HG03175 (cell line): ENCODE results near the gene CHMP5.

Experiments used
- ATAC-seq: cut with Tn5 transposase; IDR thresholded peaks from one replicate; pipeline ENCODE4 v1.9.1; 2021; ENCODE audit warnings: mild to moderate bottlenecking, moderate library complexity; ENCODE audit not compliant: unreplicated experiment

CHMP5 gene

DNA sequence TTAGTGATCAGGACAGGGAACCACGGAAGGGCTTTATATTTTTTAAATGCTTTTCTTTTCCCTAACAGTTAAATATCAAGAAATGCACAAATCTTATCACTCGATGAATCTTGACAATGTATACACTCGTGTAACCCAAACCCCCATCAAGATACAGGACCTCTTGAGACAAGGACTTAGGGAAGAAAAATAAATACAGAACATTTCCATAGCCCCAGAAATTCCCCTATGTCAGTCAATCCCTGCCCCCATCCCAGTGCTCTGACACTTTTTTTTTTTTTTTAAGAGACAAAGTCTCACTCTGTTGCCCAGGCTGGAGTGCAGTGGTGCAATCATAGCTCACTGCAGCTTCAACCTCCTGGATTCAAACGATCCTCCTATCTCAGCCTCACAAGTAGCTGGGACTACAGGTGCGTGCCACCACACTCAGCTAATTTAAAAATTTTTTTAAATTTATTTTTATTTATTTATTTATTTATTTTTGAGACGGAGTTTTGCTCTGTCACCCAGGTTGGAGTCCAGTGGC is 22.2 kb upstream of the CHMP5 start:
- ATAC-seq = no peak

DNA sequence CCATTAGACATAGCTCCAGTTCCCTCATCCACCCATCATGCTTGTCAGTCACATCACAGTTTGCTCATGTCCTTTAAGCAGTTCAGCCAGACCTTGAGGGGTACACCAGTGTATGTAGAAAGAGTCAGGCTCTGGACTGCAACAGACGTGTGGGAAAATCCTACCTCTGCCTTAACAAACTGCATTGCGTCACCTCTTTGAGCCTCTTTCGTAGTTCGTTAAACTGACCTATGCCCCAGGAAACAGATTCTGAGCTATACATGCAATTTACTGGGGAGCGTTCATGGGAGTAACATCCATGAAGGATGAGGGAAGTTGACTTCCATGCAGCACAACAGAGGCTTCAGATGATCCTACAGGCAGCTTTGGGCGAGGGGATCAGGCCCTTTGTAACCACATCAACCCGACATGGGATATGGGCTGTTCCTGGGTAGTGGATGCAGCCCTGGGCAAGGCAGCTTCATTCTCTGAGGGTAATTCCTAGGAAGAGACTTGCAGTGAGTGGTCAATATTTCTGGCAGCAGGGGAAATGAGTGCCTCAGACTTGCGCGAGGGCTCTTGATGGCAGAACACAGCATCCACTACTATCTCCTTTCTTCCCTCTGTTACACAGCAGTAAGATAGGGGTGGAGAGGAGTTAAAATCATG is 20.6 kb upstream of the CHMP5 start:
- ATAC-seq = no peak

DNA sequence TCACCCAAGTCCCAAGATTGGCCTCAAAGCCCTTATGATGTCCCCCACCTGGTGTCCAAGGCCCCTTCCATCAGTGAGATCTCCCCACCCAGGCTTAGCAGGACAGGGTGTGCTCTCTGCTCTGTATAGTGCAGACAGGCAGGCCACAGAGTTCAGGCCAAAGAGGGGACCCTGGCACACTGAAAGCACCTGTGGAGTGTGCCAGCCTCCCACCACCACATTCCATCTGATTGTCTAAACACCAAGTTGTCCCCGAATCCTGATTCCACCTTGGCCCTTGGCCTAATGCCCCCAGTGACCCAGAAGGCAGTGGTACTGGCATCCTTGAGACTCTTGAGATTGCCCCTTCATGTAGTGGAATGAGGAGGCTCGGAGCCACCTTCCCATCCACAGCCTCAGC is 19.5 kb upstream of the CHMP5 start:
- ATAC-seq = no peak

DNA sequence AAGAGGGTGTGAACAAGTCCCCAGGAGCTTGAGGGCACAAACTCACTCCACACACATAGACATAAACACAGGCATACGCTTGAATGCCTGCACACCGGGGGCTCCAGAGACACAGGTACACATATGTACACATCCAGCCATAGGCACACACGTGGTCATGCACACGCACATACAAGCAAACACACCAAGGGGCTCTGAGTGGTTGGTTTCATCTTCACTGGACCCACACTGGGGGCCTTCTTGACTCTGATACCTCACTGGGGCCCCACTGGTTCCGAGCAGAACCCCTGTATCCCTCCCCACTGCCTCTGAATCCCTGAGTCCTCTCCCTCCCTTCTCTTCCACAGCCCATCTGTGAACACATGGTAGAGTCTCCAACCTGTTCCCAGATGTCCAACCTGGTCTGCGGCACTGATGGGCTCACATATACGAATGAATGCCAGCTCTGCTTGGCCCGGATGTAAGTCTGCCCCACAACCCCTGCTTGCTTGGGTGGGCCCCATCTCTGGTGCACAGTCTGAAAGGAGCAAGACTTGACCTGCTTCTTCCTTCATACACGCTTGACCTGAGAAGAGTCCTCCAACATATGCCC is 18.5 kb upstream of the CHMP5 start:
- no peak for ATAC-seq

DNA sequence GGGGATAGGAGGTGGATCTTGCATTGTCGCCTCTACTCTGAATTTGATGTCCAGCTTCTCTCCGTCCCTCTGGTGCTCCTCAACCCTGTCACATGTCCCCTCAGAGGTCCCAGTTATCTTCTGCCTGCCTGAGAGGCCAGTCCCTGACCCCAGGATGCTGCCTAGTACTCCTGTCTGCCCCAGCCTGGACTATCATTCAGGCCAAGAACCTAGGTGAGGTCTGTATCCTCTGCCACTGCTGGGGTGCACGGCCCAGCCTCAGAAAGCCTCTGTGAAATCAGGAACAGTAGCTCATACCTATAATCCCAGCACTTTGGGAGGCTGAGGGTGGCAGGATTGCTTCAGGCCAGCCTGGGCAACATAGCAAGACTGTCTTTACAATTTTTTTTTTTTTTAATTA is 16.2 kb upstream of the CHMP5 start:
- no peak for ATAC-seq

DNA sequence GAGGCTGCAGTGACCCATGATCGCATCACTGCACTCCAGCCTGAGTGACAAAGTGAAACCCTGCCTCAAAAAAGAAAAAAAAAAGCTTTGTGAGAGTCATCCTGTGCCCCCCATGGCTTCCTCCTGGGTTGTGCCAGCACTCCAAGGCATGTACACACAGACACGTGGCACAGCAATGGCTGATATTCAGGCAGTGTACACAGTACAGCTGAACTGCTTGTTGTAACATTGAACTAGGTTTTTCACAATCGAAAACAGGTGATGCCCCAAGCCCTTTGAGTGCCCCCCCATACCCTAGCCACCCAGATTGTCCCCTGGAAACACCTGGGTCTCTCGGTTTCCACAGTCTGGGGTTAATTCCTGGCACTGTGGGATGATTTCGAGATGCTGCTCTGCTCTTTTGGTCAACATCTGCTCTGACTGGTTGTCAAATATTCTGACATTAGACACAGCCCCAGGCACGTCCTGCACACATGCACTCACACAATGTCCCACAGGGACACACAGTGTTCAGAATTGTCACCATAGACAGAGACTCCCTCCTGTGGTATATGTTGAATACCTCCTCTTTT is 15.7 kb upstream of the CHMP5 start:
- ATAC-seq = peak; percentile 57

DNA sequence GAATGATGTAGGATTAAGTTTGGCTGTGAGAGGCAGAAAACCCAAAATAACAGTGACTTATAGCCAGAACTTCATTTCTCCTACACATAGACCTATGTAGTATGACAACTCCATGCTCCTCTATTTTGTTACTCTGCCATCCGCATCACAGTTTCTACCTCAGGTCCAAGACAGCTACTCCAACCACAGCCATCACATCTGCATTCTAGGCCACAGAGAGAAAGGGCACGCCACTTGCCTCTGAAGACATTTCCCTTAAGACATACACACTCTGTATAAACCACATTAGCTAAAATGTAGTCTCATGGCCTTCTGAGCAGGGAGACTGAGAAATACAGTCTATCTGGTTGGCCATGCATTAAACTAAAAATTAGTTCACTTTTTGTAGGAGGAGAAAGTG is 14.9 kb upstream of the CHMP5 start:
- no peak for ATAC-seq

DNA sequence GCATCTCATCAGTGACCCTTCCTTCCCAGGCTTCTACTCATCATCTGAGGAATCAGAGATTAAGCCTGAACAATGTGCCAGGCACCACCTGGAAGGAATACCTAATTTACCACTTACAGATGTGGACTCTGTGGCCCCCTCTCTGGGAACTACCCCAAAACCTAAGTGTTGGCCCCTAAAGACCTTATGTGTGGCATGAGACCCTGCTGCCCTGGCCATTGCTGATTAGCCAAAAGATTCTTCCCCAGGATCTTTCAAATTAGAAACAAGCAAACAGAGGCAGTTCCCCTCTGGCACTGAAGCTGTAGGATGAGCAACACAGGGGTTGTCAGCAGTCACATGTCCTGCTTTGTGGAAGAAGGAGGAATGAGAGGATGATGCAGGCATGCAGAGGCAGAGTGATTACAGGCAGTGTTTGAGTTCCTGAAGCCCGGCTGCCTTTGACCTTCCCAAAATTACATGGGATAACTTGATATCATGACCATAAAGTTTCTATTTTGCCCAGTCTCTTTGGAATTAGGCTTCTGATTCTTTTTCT is 14.3 kb upstream of the CHMP5 start:
- ATAC-seq = no peak

DNA sequence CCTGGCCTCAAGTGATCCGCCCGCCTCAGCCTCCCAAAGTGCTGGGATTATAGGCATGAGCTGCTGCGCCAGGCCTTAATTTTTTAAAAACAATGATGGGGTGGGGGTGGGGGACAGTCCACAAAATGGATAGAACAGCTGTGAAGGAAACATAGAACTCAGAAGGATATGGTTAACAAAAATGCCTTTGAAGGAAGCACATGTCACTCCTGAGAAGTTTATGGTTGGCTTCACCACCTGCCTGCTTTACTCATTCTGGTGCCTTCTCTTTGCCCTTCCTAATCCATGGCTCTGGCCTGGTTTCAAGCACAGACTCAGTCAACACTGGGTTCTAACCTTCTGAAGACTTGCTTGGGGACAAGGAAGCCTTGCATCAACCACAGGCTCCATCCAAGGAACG is 10.6 kb upstream of the CHMP5 start:
- no peak for ATAC-seq

DNA sequence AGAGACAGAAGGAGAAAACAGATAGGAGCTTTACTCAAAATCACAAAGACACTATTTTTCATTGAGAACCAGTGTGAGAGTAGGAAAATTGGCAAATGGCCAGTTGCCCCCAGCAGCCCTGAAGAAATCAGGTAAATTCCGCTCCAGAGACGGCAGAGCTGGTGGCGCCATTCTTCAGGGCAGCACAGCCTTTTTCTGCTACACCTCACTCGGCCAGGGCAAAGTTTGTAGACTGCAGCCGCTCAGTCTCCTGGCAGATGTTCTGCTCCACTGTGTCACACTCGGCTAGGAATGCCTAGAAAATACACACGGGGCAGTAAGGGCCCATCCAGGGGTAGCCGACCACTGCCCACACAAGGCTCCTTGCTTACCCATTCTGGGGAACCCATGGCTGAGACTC is 9.8 kb upstream of the CHMP5 start:
- ATAC-seq = no peak

DNA sequence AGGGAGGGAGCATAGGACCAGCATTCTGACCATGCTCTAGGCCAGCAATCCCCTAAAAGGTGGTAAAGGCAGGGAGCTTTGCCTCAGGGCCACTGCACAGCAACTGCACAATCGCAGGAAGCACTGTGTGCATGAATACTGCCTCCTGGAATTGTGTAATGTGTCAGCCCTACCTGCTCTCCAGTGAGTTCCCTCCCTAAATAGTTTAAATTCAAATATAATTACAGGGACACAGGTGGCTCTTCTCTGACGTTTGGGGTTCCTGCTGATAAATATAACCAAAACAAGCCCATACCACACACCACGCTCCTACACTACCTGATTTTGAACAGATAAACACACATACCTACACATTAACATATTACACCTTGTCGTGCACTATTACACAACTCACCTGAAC is 9.4 kb upstream of the CHMP5 start:
- no peak for ATAC-seq

DNA sequence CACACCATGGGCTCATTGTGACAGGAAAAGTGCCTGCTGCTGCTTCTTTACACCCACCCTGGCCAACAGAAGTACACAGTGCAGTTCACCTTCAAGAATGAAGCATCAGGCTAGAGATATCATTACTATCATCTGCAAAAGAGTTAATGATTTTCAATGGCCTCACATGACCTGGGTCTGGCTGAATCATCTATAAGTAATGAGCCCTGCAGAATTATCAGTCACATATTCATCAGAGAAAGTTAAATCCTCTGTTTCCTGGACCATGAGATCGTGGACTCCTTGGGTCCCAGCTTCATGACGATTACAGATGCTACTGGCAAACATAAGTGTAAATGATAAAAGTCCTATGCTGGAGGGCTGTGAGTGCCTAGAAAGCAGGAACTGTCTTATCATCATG is 8.6 kb upstream of the CHMP5 start:
- no peak for ATAC-seq

DNA sequence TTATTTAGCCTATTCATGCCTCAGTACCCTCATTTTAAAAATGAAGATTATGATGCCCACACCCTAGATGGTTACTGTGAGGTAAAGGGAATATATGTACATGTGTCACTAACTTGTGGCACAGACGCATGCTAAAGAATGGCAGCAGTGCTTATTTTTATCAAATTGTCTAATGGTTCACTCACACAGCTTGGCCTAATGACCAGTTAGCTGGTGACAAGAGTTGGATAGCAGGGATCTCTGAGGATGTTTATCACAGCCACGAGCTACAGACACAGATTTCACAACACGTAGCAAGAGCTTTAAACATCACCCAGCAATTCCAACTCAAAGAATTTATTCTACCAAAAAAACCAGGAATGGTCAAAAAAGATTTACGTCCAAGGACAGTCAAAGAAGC is 7.6 kb upstream of the CHMP5 start:
- no peak for ATAC-seq

DNA sequence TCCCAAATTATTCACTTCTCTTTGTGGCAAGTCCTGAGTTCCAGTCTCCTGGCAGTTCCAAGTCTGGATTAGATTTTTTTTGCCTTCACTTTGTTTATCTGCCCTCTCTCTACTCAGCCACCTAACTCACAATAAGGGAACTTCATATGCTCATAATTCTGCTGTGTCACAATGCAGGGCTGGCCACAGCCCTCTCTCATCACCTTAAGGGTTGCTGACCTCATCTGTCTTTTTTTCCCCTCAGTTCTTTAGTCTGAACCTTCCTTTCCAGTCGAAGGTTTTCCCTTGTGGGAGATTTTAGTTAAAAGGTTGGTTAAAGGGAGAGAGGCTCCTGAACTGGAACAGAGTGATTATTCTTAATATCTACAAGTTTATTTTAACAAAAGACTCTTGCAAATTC is 4.5 kb upstream of the CHMP5 start:
- ATAC-seq = no peak

DNA sequence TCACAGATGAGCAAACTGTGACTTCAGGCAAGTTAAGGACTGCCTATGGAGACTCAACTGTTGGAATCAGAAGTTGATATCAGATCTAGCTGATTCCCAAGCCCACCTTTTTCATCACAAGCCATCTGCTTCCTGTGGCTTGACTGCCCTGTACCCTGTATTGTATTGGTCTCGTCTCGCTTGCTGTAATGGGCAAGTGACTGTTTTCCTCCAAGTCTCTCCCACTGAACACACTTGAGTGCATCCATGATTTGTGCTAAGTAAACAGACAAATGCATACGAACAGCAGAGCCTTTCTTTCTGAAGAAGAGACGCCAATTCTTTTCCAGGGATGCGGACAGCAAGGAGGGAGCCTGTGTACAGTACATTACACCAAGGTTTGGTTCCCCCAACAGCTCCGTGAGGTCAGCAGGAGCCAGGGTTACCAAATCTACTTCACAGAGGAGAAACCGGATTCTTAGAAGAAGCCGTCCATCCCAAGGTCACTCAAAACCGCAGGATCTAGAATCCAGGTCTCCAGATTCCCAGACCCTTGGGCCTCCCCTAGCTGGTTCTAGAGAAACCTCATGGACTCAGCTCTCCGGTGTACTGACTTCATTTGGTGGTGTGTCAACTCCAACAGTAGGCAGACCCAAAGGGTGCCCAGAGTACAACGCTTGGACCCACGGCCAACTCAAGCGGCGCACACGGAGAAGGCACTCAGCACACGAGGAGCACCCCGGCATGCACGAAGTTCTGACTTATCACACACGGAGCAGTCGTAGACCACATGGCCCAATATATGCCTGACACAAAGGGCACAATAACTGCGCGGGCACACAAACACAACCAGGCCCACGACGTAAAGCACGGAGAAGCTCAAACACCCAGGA is 1.5 kb upstream of the CHMP5 start:
- no peak for ATAC-seq

DNA sequence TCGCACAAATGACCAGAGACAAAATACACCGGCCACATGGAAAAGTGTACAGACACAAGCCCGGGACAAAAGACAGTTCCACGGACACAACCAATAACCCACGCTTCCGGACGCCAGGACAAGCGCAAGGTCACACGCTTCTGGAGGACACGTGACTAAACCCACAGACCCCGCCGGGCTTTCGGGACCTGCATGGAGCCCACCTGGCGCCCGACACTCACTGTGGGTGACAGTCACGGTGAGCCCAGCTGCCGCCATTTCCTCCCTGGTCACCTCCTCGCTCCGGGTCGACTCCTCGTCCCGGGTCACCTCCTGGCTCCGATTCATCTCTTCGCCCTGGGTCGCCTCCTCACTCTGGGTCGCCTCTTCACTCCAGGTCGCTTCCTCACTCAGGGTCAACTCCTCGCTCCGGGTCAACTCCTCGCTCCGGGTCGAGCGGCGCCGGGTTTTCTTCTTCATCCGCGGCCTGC is 811 bp upstream of the CHMP5 start:
- ATAC-seq = peak; percentile 31

DNA sequence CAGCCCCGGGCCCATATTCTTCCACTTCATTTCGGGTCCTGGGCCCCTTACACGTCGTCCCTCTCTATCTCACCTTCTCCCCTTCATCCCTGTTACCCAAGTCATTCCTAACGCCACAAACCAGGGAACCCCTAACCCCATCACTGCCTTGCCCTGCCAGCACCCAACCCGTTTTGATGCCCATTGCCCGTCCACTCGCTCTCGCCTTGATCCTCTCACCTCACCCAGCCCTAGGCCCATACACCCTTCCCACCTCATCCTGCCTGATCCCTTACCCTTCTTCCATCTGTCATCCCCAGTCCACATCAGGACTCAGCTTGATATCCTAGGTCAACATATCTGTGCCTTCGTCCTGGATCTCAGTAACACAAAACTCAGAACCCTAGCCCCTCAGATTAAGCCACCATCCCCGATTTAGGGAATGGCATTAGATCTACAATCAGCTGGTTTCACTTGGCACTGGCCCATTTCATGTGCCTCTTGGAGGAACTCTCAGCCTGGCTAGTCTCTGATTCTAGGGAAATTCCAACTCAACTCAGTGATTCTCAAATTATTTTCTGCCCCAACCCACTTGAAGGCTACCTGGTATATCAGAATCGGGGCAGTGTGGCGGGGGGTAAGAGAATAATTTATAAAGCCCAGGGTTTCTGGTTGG is 489 bp downstream of the CHMP5 start:
- ATAC-seq = no peak

DNA sequence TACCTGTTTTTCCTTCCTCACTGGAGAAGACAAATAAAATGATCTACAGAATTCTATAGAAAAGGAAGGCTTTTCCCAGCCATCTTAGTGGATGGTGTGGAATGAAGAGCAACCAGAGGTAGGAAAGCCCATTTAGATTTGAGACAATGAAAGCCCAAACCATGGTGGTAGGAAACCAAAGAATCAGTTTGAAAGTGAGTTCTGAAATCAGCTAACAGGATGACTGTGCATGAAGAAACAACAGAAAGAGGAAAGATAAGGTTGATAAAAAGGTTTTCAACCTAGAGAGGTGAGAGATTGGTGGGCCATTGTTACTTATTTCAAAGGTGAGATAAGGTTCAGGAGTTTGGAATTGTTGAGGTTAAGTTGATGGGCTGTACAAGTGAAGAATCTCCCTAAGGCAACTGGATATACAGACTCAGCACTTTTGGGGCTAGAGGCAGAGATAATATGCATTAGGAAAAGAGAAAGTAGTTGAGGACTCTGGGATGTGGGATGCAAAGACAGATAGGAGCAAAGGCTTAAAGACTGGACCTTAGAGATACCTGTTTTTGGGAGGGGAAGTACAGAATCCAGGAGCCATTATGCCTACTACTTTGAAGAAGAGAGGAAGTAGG is 2.4 kb downstream of the CHMP5 start:
- no peak for ATAC-seq

DNA sequence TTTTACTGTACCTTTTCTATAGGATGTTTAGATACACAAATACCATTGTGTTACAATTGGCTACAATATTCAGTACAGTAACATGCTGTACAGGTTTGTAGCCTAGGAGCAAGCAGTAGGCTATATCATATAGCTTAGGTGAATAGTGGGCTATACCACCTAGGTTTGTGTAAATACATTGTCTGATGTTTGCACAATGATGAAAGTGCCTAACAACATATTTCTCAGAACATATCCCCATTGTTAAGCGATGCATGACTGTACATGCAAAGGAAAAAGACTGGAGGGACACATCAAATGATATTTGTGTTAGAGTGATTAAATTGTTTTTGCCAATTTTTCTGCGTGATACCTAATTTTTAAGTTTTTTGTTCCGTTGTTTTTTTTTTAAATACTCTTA is 5.3 kb downstream of the CHMP5 start:
- ATAC-seq = no peak

DNA sequence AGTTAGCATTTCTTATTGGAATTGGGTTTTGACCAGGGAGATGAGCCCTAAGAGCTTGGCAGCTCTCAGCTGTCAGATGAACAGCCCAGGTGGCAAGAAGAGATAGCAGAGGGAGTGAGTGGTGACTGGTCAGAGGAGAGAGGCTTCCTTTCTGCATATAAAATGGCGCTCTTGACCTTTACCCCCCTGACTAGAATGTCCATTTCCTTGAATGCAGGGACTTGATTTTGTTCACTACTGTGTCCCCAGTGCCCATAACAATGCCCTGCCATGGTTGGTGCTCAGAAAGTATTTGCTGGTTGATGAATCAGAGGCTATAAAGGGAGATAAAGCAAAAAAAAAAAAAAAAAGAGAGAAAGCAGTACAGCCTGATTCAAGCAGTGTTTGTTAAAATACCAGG is 7.2 kb downstream of the CHMP5 start:
- ATAC-seq = no peak
